MCF 10A (cell line): Measurements from ENCODE around the gene RXFP1. TPM values are rescaled to one million over a fixed set of nuclear protein-coding genes. Genes with fewer than 3 reads are reported as not detected.

Experiments used
- BruUV-seq: library from RNA; stranded (reverse); fragments of 400-500 nt; replicated peaks from 2 replicates; lab custom pipeline; 2021; lab: Mats Ljungman, UMichigan
- CTCF ChIA-PET: fragments of 300-600 bp; sonication (Branson Sonifier 250); formaldehyde crosslinking; extraction: SDS; loops from one replicate; lab custom pipeline; 2021; ENCODE audit warnings: antibody characterized with exemption, inconsistent platforms; lab: Yijun Ruan, JAX
- POLR2A ChIA-PET: fragments of 300-600, 350-650 bp; sonication (Branson Sonifier 250); formaldehyde crosslinking; extraction: SDS; loops from one replicate; lab custom pipeline; 2020; ENCODE audit warnings: antibody characterized with exemption, inconsistent platforms; lab: Yijun Ruan, JAX
- DNase-seq: peaks from one replicate; pipeline ENCODE4 v3.0.0-alpha.2; 2018; ENCODE audit not compliant: unreplicated experiment
- H3K27ac Mint-ChIP-seq: one replicate; pipeline ENCODE4 v1.8.0; 2022; ENCODE audit warnings: mild to moderate bottlenecking, low read depth, mixed read lengths; ENCODE audit not compliant: unreplicated experiment
- H3K27me3 Mint-ChIP-seq: one replicate; pipeline ENCODE4 v1.8.0; 2022; ENCODE audit warnings: mixed read lengths; ENCODE audit not compliant: insufficient read depth, unreplicated experiment
- H3K36me3 Mint-ChIP-seq: one replicate; pipeline ENCODE4 v1.8.0; 2022; ENCODE audit warnings: mild to moderate bottlenecking, moderate library complexity, mixed read lengths; ENCODE audit not compliant: insufficient read depth, unreplicated experiment
- H3K4me1 Mint-ChIP-seq: one replicate; pipeline ENCODE4 v1.8.0; 2022; ENCODE audit warnings: mixed read lengths; ENCODE audit not compliant: insufficient read depth, unreplicated experiment
- H3K4me3 Mint-ChIP-seq: one replicate; pipeline ENCODE4 v1.8.0; 2022; ENCODE audit warnings: mild to moderate bottlenecking, moderate library complexity, mixed read lengths; ENCODE audit not compliant: unreplicated experiment
- H3K9me3 Mint-ChIP-seq: one replicate; pipeline ENCODE4 v1.8.0; 2022; ENCODE audit warnings: mixed read lengths; ENCODE audit not compliant: unreplicated experiment
- CTCF ChIP-seq: fragments of 200-600 bp; IDR thresholded peaks from one replicate; pipeline ENCODE4 v1.8.0; 2022; ENCODE audit warnings: antibody characterized with exemption, mild to moderate bottlenecking; ENCODE audit not compliant: unreplicated experiment
- intact Hi-C: fragments of 100-400 bp; cut with micrococcal nuclease; formaldehyde crosslinking; loops from 2 replicates; pipeline ENCODE4 v1.14.1; 2022
- total RNA-seq: library from RNA; stranded (reverse); gene quantifications from 2 replicates; pipeline ENCODE4 v1.2.3, GENCODE V29; 2022

The RXFP1 gene
- total RNA-seq, 1 experiment from 2014 or later = 4.7 TPM

- Mint-ChIP-seq H3K27ac (peak overlapping the region; percentile 78), H3K36me3 (no peaks in the 10 kb centered on the region), H3K4me3 (peak overlapping the region; percentile 5), H3K4me1 (peaks cover 56% of the 10 kb centered on the region), H3K27me3 (no peaks in the 10 kb centered on the region), H3K9me3 (no peaks in the 10 kb centered on the region)
- BruUV-seq = TSS peak; percentile 84
- ChIA-PET CTCF (no interaction called here), POLR2A (interaction anchor here (1.1 to 1.3 kb wide), 2 partner anchors 81 to 94 kb away, joined by 4 to 8 read pairs; no protein-coding TSS in a partner anchor)
- peak; percentile 20 for DNase-seq
- intact Hi-C loops = no loop called here
- TF ChIP-seq CTCF = no peak
Measured at GRCh38 chr4:158540125-158540907, 18.6 kb downstream of the RXFP1 start.

GRCh38 chr4:158541506-158541905, 19.8 kb downstream of the RXFP1 start:
- DNase-seq = no peak
- BruUV-seq = no TSS peak
- intact Hi-C loops = no loop called here
- ChIA-PET POLR2A (interaction anchor here (0.6 to 1.1 kb wide), 3 partner anchors 37 to 95 kb away, joined by 3 to 8 read pairs (median 3); no protein-coding TSS in a partner anchor), CTCF (no interaction called here)
- Mint-ChIP-seq H3K36me3 (no peaks in the 10 kb centered on the region), H3K27ac (peak overlapping the region; percentile 78), H3K27me3 (no peaks in the 10 kb centered on the region), H3K4me3 (no peak overlapping the region), H3K4me1 (peaks cover 50% of the 10 kb centered on the region), H3K9me3 (no peaks in the 10 kb centered on the region)
- TF ChIP-seq CTCF = no peak

GRCh38 chr4:158543191-158543590, 21.5 kb downstream of the RXFP1 start:
- CTCF ChIA-PET = no interaction called here
- Mint-ChIP-seq H3K4me1 (peaks cover 37% of the 10 kb centered on the region), H3K27me3 (no peaks in the 10 kb centered on the region), H3K4me3 (no peak overlapping the region), H3K9me3 (peaks cover 8% of the 10 kb centered on the region), H3K36me3 (no peaks in the 10 kb centered on the region), H3K27ac (peak overlapping the region; percentile 82)
- no peak for DNase-seq
- no peak for TF ChIP-seq CTCF
- POLR2A ChIA-PET = no interaction called here
- intact Hi-C loops = no loop called here
- BruUV-seq = no TSS peak

GRCh38 chr4:158544141-158544540, 22.5 kb downstream of the RXFP1 start:
- intact Hi-C loops = no loop called here
- POLR2A ChIA-PET = no interaction called here
- CTCF ChIA-PET = no interaction called here
- BruUV-seq = no TSS peak
- Mint-ChIP-seq H3K27ac (no peak overlapping the region), H3K36me3 (no peaks in the 10 kb centered on the region), H3K4me1 (peaks cover 29% of the 10 kb centered on the region), H3K4me3 (no peak overlapping the region), H3K9me3 (peaks cover 8% of the 10 kb centered on the region), H3K27me3 (no peaks in the 10 kb centered on the region)
- no peak for TF ChIP-seq CTCF
- no peak for DNase-seq
